NCI-H1048 (cell line): ENCODE results near the gene CLEC4F.

Source experiments
- DNase-seq: peaks from one replicate; lab custom pipeline; 2025; lab: John Stamatoyannopoulos, UW

CLEC4F gene

GRCh38 chr2:70785137-70785911 lies 35.1 kb downstream of the CLEC4F start:
- no peak for DNase-seq

- DNase-seq: no peak
Observed at GRCh38 chr2:70784320-70784719, 36.1 kb downstream of the CLEC4F start.

GRCh38 chr2:70779911-70780545 lies 40.4 kb downstream of the CLEC4F start:
- no peak for DNase-seq

- no peak for DNase-seq
Observed at GRCh38 chr2:70779491-70779890, 40.9 kb downstream of the CLEC4F start.

GRCh38 chr2:70778676-70779075 lies 41.7 kb downstream of the CLEC4F start:
- DNase-seq: no peak

- no peak for DNase-seq
Observed at GRCh38 chr2:70777450-70777849, 42.9 kb downstream of the CLEC4F start.

GRCh38 chr2:70776266-70776665 lies 44.1 kb downstream of the CLEC4F start:
- DNase-seq: no peak

- no peak for DNase-seq
Observed at GRCh38 chr2:70775141-70775540, 45.3 kb downstream of the CLEC4F start.

- DNase-seq: no peak
Observed at GRCh38 chr2:70772486-70773155, 47.8 kb downstream of the CLEC4F start.

- DNase-seq: no peak
Observed at GRCh38 chr2:70771446-70771845, 49.0 kb downstream of the CLEC4F start.

GRCh38 chr2:70769450-70769849 lies 50.9 kb downstream of the CLEC4F start:
- DNase-seq: no peak

GRCh38 chr2:70768590-70769085 lies 51.8 kb downstream of the CLEC4F start:
- no peak for DNase-seq

GRCh38 chr2:70767699-70768589 lies 52.5 kb downstream of the CLEC4F start, which contains the start of gene ADD2:
Gene ADD2, minus strand, starts transcription at chr2:70768200. Its CDS starts 61,792 bp downstream, at chr2:70706408.
- DNase-seq: no peak

GRCh38 chr2:70767079-70767698 lies 53.2 kb downstream of the CLEC4F start:
- no peak for DNase-seq

GRCh38 chr2:70766357-70767078 lies 53.9 kb downstream of the CLEC4F start:
- DNase-seq: no peak

- DNase-seq: no peak
Observed at GRCh38 chr2:70765507-70765906, 54.9 kb downstream of the CLEC4F start.

GRCh38 chr2:70759446-70759845 lies 61.0 kb downstream of the CLEC4F start:
- no peak for DNase-seq
